SIG-M5 treated with dmso at 0.1 percent for 504 hours (cell line): ENCODE data around the gene ZDHHC14.
A peak's percentile ranks its signal among the peaks of the same experiment; 100 is the strongest.
"Not testable (repeated sequence)": the region's sequence is repeated elsewhere in the genome, so short reads cannot be mapped to it uniquely, and the experiment has no call there.

Experiments used
- DNase-seq: peaks from one replicate; lab custom pipeline; 2025; ENCODE audit not compliant: unreplicated experiment; lab: John Stamatoyannopoulos, UW

The ZDHHC14 gene

GRCh38 chr6:157590654-157591053, 209.7 kb downstream of the ZDHHC14 start:
- not testable (repeated sequence) for DNase-seq

- no peak for DNase-seq
These were observed 211.6 kb downstream of the ZDHHC14 start for GRCh38 chr6:157592541-157592940.

- no peak for DNase-seq
These were observed 212.0 kb downstream of the ZDHHC14 start for GRCh38 chr6:157592980-157593379.

- DNase-seq, result no peak
These were observed 212.6 kb downstream of the ZDHHC14 start for GRCh38 chr6:157593596-157593995.

GRCh38 chr6:157594292-157594691, 213.3 kb downstream of the ZDHHC14 start:
- no peak for DNase-seq

GRCh38 chr6:157595768-157596167, 214.8 kb downstream of the ZDHHC14 start:
- no peak for DNase-seq

GRCh38 chr6:157596461-157596860, 215.5 kb downstream of the ZDHHC14 start:
- DNase-seq, result no peak

GRCh38 chr6:157596886-157597285, 215.9 kb downstream of the ZDHHC14 start:
- DNase-seq, result no peak

- DNase-seq, result peak; percentile 40
These were observed 216.7 kb downstream of the ZDHHC14 start for GRCh38 chr6:157597461-157598312.

- no peak for DNase-seq
These were observed 218.2 kb downstream of the ZDHHC14 start for GRCh38 chr6:157599191-157599590.

- no peak for DNase-seq
These were observed 219.8 kb downstream of the ZDHHC14 start for GRCh38 chr6:157600807-157601206.

- no peak for DNase-seq
These were observed 221.7 kb downstream of the ZDHHC14 start for GRCh38 chr6:157602521-157603295.

- no peak for DNase-seq
These were observed 222.4 kb downstream of the ZDHHC14 start for GRCh38 chr6:157603314-157603940.

- DNase-seq, result no peak
These were observed 223.0 kb downstream of the ZDHHC14 start for GRCh38 chr6:157603971-157604370.

- no peak for DNase-seq
These were observed 223.8 kb downstream of the ZDHHC14 start for GRCh38 chr6:157604816-157605215.

GRCh38 chr6:157605484-157605883, 224.5 kb downstream of the ZDHHC14 start:
- no peak for DNase-seq

GRCh38 chr6:157606516-157606915, 225.5 kb downstream of the ZDHHC14 start:
- DNase-seq, result no peak

GRCh38 chr6:157607317-157608109, 226.5 kb downstream of the ZDHHC14 start:
- peak; percentile 34 for DNase-seq

GRCh38 chr6:157608221-157609075, 227.5 kb downstream of the ZDHHC14 start:
- DNase-seq, result no peak

GRCh38 chr6:157609117-157609516, 228.1 kb downstream of the ZDHHC14 start:
- DNase-seq, result no peak
